ENCODE data around the gene GCFC2.

GCFC2 gene

GRCh38 chr2:75622500-75622899 lies 88.2 kb downstream of the GCFC2 start:
- no peak for DNase-seq

GRCh38 chr2:75621228-75621627 lies 89.5 kb downstream of the GCFC2 start:
- DNase-seq, result no peak

GRCh38 chr2:75619956-75620740 lies 90.6 kb downstream of the GCFC2 start:
- no peak for DNase-seq

- DNase-seq, result no peak
Measured at GRCh38 chr2:75616933-75617332, 93.8 kb downstream of the GCFC2 start.

GRCh38 chr2:75616406-75616805 lies 94.3 kb downstream of the GCFC2 start:
- no peak for DNase-seq

- DNase-seq, result no peak
Measured at GRCh38 chr2:75614162-75614651, 96.5 kb downstream of the GCFC2 start.

GRCh38 chr2:75612862-75613243 lies 97.9 kb downstream of the GCFC2 start:
- no peak for DNase-seq
